ENCODE measurements around the gene SIGLEC10. TPM values are rescaled to one million over a fixed set of nuclear protein-coding genes. Genes with fewer than 3 reads are reported as not detected.
"Not testable (repeated sequence)": the region's sequence is repeated elsewhere in the genome, so short reads cannot be mapped to it uniquely, and the experiment has no call there.

The SIGLEC10 gene
- total RNA-seq, 1 experiment from 2014 or later = not detected

DNA sequence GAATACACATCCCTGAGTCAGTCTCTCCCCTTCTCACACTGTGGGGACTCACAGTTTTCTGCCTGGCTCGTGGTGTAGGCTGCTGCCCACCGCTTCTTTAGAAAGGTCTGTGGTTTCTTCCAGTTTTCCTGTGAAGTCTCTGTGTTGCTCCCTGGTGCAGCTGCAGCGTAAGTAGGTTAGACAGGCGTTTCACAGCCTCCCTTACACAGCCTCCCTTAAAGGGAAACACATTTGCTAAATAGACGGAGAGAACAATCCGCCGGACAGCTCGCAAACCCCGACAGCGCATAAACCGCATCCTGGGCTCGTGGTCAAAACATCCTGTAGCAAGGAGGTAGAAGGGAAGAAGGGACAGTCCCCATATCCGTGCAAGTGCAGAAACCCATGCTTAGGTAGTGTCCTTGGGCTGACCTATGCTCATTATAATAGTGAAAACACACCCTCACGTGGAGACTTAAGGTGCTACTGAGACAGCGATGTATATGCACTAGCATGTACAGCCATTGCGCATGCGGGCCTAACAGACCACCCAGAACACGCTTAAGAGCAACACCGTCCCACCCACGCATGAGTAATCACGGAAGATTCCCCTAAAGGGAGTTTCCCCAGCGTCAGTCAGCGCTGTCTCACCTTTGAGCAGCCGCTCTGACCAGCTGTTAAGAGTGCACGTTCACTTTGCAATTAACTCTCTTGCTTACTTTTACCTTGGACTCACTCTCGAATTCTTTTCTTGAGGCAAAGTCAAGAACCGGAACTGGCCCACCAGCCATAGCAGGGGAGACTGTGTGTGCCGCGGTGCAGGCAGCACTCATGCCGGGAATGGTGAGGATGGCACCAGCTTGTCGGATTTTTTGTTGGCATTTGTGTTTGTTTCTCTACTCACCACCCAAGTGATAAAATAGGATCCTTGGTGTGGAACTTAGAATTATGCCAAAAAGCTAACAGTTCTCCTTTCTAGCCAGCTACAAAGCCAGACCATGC is 24.3 kb upstream of the SIGLEC10 start:
- in situ Hi-C loops (cut with HindIII; ENCODE audit: low sequenced_read_pairs) = no loop called here
- DNase-seq (ENCODE audit: low spot score) = no peak

DNA sequence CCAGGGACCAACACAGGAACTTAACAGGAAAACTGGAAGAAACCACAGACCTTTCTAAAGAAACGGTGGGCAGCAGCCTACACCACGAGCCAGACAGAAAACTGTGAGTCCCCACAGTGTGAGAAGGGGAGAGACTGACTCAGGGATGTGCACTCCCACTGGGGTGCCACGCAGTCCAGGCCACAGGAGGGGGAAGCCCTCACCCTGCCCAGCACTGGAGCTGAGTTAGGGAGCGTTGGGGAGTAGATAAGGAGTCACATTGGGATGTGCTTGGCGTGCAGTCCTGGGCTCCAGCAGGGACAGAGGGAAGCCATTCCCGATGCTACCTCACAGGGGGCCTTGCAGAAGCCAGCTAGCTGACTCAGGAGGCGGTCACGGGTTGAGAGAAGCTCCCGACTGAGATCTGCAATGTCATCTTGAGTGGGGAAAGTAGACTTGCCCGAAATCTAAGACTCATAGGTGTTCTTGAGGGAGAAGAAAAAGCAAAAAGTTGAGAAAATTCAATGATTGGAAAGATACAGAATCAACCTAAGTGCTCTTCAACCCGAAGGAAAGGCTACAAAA is 23.5 kb upstream of the SIGLEC10 start:
- no peak for DNase-seq (ENCODE audit: low spot score)
- in situ Hi-C loops (cut with HindIII; ENCODE audit: low sequenced_read_pairs) = no loop called here

DNA sequence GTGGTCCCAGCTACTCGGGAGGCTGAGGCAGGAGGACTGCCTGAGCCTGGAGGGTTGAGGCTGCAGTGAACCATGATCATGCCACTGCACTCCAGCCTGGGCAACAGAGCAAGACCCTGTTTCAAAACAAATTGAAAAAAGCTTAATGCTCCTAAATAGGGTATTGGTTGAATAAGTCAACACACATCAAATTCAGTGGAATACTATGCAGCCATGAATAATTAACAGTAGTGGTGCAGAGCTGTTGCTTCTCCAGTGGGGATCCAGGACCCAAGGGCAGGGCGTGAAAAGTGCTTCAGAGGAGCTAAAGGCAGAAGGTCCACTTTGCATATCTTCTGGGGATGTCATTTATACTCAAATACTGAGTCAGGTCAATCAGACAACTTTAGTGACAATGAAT is 22.6 kb upstream of the SIGLEC10 start:
- in situ Hi-C loops (cut with HindIII; ENCODE audit: low sequenced_read_pairs) = no loop called here
- DNase-seq (ENCODE audit: low spot score) = no peak

DNA sequence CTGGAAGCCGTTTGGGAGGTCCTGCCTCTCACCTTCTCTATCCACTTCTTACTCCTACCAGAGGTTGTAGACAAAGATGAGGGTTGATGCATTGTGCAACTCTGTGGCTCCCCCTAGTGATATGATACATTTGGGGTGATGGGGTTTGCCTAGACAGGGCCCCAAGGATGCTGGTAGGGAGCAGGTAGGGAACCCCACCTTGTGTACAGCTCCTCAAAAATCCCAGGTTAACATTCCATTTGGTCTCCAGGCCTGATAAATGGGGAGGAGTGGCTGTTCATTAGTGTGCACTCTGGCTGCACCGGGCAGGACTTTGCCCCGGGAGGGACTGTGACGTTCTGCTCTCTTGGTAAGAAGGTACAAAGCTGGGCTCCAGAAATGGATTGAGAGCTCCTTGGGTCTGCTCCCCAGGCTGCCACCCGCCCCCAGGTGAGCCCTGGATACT is 21.6 kb upstream of the SIGLEC10 start:
- DNase-seq (ENCODE audit: low spot score) = no peak
- in situ Hi-C loops (cut with HindIII; ENCODE audit: low sequenced_read_pairs) = no loop called here

DNA sequence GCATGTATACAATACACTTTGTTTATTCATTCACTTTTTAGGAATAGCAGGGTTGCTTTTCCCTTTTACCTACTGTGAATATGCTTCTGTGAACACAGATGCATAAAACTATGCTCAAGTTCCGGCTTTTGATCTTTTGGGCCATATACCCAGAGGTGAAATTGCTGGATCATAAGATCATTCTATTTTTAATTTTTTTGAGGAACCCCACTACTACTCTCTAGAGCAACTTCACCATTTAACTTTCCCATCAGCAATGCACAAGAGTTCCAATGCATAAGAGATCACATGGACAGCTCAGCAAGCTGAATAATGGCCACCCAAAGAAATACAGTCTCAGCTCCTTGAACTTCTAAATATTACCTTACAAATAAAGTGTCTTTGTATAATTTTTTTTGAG is 17.0 kb upstream of the SIGLEC10 start:
- no peak for DNase-seq (ENCODE audit: low spot score)
- in situ Hi-C loops (cut with HindIII; ENCODE audit: low sequenced_read_pairs) = no loop called here

DNA sequence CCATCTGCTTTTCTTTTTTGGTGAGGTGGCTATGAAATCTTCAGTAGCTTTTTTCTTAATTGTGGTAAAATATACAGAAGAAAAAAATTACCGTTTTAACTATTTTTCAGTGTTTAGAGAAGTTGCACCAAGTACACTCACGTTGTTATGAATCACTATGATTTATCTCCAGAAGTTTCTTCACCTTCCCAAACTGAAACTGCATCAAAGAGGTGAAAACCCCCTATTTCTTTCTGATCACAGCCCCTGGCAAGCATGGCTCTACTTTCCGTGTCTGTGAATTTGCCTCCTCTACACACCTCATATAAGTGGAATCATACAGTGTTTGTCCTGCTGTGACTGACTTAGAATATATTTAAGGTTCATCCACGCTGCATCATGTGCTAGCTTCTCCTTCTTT is 15.6 kb upstream of the SIGLEC10 start:
- DNase-seq (ENCODE audit: low spot score) = no peak
- in situ Hi-C loops (cut with HindIII; ENCODE audit: low sequenced_read_pairs) = no loop called here

DNA sequence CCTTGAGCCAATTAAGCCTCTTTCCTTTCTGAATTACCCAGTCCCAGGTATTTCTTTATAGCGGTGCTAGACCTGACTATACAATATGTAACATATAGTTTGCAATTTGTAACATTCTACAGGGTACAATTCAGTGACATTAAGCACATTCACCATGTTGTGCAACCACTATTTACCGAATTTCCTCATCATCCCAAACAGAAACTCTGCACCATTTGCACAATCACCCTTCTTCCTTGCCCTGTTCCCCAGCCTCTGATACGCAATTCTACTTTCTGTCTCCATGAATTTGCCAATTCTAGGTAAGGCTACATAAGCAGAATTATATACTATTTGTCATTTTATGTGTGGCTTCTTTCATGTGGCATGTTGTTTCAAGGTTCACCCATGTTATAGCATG is 13.7 kb upstream of the SIGLEC10 start:
- DNase-seq (ENCODE audit: low spot score) = no peak
- in situ Hi-C loops (cut with HindIII; ENCODE audit: low sequenced_read_pairs) = no loop called here

DNA sequence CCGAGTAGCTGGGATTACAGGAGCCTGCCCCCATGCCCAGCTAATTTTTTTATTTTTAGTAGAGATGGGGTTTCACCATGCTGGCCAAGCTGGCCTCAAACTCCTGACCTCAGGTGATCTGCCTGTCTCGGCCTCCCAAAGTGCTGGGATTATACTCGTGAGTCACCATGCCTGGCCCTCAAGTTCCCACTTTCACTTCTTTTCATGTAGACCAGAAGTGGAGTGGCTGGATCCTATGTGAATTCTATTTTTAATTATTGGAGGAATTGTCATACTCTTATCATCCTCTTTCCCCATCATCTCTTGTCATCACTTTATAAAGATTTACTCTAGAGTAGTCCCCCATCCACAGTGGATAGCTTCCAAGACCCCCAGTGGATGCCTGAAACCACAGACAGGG is 12.8 kb upstream of the SIGLEC10 start:
- in situ Hi-C loops (cut with HindIII; ENCODE audit: low sequenced_read_pairs) = no loop called here
- DNase-seq (ENCODE audit: low spot score) = no peak

DNA sequence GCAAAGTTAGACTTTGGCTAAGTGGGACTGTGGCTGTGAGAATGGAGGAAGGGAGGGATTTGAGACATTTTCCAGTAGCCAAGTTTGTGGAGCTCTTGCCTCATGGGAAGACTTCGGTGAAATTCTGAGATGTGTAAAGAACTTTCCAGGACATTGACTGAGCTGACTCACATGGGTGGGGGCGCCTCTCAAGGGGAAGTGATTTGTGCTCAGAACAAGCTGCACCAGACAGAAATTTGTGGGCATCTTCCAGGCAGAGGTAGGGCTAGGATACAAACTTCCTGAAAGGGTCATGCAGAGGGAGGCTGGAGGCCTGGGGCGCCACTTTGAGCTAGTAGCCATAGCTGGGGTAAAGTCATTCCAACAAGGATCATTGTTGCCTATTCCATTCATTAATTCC is 9.8 kb upstream of the SIGLEC10 start:
- in situ Hi-C loops (cut with HindIII; ENCODE audit: low sequenced_read_pairs) = no loop called here
- no peak for DNase-seq (ENCODE audit: low spot score)

DNA sequence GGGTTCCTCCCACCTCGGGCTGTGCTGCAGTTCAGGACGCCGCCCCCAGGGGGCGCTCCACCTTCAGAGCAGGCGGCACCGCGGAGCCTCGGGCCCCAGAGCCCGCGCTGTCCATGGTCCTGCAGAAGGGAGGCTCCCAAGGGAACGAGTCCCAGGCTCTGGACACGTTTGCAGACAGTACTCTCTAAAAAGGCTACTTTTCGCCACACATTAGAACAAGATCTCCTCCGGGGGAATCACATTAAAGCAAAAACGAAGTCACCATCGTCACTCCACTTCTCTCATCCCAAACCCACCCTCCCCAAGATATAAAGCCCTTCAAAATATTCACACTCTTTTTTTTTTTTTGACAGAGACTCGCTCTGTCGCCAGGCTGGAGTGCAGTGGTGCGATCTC is 4.6 kb upstream of the SIGLEC10 start:
- in situ Hi-C loops (cut with HindIII; ENCODE audit: low sequenced_read_pairs) = no loop called here
- DNase-seq (ENCODE audit: low spot score) = peak; percentile 41

DNA sequence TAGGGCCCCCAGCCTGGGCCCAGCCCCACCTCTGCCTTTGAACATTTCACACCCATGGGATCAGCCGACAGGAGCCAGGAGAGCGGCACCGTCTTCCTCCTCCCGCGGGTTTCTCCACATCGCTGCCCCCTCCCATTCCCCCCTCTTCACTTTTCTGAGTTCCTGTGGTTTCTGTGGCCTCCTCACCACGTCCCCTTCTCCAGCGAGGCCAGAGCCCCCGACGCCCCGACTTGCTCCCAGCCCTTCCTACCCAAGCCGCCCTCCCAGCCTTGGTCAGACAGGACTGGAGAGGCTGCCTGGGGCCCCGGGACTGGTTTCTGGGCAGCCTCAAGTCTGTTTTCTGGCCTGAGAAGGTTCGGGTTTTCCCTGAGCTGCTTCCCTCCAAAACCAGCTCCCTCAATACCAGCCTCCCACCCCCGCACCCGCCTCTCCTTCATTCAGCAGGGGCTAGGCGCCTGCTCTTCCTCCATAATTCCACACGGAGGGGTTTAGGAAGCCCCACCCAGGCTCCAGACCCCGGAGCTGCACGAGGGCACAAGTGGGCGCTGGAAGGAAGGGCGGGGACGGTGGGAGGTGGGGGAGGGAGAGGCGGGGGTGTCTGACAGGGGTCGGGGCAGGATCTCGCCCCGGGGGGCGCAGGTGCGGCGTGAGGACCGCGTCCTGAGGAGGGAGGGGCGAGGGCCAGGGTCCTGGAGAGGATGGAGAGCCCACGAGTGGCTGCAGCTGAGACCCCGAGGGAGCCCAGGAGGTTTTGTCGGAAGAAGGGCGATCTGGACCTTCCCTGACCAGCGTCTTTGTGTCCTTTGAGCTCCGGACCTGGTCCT is 4.0 kb upstream of the SIGLEC10 start:
- DNase-seq (ENCODE audit: low spot score) = no peak
- in situ Hi-C loops (cut with HindIII; ENCODE audit: low sequenced_read_pairs) = no loop called here

DNA sequence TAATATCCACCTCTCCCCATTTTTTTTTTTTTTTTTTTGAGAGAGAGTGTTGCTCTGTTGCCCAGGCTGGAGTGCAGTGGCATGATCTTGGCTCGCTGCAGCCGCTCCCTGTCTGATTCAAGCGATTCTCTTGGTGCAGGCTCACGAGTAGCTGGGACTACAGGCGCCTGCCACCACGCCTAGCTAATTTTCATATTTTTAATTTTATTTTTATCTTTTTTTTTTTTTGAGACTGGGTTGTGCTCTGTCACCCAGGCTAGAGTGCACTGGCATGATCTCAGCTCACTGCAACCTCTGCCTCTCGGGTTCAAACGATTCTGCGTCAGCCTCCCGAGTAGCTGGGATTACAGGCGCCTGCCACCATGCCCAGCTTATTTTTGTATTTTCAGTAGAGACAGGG is 3.1 kb upstream of the SIGLEC10 start:
- in situ Hi-C loops (cut with HindIII; ENCODE audit: low sequenced_read_pairs); DNase-seq (ENCODE audit: low spot score): not testable (repeated sequence)

DNA sequence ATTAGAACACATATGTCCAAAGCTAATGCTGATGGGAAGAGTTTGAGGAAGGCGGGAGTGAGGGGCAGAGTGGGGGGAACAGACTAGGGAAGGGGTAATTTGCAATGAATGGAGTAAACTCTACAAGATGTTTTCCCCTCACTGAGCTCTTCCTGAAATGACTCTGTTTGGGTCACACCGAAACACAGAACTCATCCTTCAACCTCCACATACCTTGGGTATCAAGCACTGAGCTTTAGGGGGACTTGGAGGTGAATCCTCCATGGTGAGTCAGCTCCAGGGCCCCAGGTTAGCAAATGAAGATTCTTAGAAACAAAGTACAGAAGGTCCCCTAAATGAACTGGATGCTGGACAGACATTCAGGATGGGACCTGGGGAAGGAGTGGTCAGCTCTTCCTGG is 1.3 kb upstream of the SIGLEC10 start:
- in situ Hi-C loops (cut with HindIII; ENCODE audit: low sequenced_read_pairs) = no loop called here
- no peak for DNase-seq (ENCODE audit: low spot score)

DNA sequence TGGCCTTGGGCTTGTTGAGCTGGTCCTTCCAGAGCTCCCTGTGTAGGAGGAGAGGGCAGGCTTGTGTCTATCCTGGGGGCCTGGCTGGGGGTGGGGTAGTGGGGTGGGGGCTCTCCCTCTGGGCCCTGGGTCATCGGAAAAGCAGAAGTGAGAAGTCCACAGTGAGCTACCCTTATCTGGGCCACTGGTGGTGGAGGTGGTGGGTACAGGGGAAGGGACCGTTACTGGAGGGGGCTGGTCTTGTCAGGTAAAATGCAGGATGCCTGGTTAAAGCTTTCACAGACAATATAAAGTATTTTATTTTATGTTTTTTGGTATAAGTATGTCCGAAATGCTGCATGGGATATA is 342 bp upstream of the SIGLEC10 start:
- no peak for DNase-seq (ENCODE audit: low spot score)
- in situ Hi-C loops (cut with HindIII; ENCODE audit: low sequenced_read_pairs) = no loop called here

DNA sequence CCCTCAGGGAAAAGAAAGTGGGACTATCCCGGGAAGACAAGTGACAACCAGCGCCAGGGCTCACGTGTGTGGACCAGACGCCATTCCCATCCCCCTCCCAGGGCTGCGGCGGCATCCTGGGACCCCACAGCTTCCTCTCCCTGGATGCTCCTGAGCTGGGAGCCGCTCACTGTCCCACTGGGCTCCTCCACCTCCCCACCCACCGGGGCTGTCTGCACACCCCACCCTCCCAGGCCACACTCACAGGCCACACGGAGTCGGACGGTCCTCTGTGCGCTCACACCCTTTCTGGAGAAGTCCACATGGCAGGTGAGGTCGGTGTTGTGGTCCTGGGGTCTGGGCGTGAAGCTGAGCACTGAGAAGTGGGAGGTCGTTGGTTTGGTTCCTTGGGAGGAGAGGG is 1.0 kb downstream of the SIGLEC10 start:
- DNase-seq (ENCODE audit: low spot score); in situ Hi-C loops (cut with HindIII; ENCODE audit: low sequenced_read_pairs): not testable (repeated sequence)

DNA sequence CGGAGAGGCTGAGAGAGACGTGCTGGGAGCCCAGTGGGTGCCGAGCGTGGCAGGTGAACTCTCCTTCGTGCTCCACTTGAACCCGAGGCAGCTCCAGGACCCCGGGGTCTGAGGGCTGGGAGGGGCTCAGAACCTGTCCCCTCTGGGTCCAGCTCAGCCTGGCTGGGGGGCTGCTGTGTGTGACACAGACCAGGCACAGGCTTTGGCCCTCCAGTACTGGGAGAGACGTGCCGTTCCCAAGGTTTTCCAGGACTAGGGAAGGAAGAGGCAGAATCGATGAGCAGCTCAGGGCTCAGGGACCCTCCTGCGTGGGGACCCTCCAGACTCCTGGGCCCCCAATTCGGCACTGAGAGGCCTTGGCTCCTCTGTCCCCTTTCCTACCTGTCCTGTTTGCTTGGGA is 2.3 kb downstream of the SIGLEC10 start:
- no peak for DNase-seq (ENCODE audit: low spot score)
- in situ Hi-C loops (cut with HindIII; ENCODE audit: low sequenced_read_pairs) = no loop called here

DNA sequence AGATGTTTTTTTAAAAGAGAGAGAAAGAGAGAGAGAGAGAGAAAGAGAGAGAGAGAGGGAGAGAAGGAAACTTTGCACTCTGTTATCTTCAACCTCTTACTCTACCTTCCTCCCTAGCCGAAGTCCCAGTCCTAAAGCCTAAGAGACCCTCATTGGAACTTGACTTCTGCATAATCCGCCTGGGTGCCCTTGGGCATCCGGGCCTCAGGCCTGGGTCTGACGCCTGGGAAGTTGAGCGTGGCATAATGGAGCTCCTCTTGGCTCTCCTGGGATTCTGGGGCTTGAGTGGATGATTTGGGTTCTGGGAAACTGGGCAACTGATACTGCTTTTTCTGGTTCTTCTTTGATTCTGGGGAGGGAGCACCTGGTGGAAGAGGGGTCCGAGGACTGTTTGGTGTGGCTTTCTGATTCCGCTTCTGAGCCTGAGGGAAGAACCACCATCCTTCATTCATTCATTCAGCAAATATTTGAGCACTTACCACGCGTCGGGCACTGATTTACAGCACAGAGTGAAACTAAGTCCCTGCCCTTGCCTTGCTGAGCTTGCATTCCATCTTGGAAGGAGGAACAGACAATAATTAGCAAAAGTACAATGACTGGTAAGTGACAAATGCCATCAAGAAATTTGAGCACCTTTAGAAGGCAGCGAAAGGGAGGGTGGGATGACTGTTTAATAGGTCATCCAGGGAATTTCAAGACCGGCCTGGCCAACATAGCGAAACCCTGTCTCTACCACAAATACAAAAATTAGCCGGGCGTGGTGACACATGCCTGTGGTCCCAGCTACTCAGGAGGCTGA is 6.3 kb downstream of the SIGLEC10 start:
- in situ Hi-C loops (cut with HindIII; ENCODE audit: low sequenced_read_pairs) = no loop called here
- no peak for DNase-seq (ENCODE audit: low spot score)

DNA sequence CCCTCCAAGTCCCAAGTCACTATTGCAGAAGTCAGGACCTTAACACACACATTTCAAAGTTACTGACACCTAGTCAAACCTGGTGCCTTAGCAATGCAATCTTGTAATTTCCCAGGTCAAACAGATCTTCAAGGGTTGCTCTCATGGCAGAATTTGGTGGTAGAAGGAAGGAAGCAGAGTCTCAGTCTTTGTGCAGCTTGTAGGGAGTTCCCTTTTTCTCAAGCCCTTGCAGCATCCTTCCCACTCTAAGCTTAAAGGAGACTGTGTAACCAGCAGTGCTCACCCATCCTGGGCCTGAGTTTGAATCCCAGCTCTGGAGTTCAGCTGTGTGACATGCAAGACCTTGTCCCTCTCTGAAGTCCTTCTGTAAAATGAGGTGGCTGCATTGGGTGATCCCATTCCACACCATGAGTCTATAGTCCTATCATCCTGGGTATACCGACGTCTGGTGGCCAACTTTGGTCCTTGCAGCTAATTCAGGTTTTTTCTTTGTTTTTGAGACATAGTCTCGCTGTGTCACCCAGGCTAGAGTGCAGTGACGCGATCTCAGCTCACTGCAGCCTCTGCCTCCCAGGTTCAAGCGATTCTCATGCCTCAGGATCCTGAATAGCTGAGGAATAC is 9.8 kb downstream of the SIGLEC10 start:
- DNase-seq (ENCODE audit: low spot score) = peak; percentile 41
- in situ Hi-C loops (cut with HindIII; ENCODE audit: low sequenced_read_pairs) = no loop called here

DNA sequence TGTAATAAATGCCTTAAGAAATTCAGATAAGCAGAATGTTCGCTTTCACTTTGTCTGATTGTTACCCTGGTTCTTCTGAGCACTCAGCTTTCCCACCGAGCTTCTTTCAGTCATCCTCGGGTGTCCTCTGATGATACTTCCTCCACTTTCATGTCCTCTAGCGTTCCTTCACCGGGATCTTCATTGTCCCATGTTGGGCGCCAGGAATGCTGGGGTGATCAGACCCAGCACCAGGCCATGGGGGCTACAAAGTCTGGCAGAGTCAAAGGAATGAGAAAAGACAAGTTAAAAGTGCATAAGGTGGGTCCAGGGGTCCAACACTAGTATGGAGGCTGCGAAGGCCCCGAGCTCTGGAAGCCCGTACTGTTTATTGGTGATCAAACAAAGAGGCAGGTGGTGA is 15.3 kb downstream of the SIGLEC10 start:
- DNase-seq (ENCODE audit: low spot score) = no peak
- in situ Hi-C loops (cut with HindIII; ENCODE audit: low sequenced_read_pairs) = no loop called here

Data from G401 (cell line).